Measurements from ENCODE around the gene BTBD16.

The BTBD16 gene

DNA sequence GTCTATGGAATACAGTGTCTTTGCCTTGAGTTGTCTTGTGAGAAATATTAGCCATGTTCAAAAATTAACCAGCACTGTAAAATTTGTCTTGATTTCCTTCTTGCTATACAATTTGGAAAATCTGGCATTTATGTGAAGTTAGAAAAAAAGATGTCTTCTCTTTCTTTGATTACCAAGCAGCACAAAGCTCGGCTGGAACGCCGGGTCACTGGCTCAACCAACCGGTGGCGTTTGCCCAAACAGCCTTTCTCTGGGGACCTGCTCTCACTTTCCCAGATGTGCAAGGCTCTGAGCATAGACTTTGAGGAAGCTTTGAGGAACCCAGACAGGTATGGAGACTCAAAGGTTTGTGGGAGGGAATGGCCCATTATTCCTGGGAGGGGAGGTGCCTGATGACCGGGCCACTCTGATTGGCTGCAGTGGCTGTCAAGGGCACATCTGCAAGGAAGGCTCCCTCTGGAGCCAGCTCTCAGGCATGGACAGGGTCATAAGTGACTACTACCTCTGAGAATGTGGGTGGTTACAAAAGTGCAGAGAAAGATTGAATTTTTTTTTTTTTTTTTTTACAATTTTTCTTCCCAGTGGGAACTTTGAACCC, 5.6 kb downstream of the BTBD16 start:
- no peak for FAIRE-seq

GRCh38 chr10:122277526-122278136, 6.5 kb downstream of the BTBD16 start:
- no peak for FAIRE-seq

GRCh38 chr10:122279725-122280141, 8.6 kb downstream of the BTBD16 start:
- FAIRE-seq = no peak

GRCh38 chr10:122280156-122280555, 9.1 kb downstream of the BTBD16 start:
- no peak for FAIRE-seq

DNA sequence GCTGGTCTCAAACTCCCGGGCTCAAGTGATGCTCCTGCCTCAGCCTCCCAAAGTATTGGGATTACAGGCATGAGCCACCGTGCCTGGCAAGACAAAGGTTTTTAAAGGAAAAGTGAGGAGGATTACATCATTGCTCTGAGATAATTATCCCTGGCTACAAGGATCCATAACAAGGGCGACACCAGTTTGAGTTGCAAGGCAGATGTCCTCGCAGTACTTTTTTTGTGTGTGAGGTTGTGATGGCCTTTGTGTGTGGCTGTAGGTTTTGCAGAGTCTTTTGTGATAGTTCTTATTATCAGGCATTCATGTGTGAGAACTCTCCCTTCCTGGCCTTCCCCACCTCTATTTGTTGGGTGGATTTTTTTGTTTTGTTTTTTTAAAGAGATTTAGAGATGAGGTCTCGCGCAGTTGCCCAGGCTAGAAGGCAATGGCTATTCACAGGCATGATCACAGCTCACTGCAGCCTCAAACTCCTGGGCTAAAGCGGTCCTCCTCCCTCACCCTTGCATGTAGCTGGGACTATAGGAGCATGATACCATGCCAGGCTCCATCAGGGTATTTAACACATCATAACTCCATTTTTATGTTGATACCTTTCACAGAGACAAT, 10.0 kb downstream of the BTBD16 start:
- FAIRE-seq = no peak

DNA sequence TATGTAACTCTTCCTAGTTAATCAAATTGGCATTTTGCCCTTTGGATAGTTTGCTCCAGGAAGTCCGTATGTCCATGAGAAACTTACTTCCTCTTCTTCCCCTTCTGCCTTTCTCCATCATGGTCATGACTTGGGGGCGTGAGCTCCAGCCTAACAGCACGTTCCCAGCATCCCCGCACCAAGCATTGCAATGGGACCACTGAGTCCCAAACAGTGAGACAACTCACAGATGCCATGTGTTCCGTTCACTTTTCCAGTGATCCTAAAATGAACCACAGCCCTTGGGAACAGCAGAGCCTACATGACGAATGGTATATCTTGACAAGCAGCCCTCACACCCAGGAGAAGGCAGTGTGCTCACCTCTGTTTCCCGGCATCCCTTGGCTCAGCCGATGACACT, 10.7 kb downstream of the BTBD16 start:
- FAIRE-seq = no peak

DNA sequence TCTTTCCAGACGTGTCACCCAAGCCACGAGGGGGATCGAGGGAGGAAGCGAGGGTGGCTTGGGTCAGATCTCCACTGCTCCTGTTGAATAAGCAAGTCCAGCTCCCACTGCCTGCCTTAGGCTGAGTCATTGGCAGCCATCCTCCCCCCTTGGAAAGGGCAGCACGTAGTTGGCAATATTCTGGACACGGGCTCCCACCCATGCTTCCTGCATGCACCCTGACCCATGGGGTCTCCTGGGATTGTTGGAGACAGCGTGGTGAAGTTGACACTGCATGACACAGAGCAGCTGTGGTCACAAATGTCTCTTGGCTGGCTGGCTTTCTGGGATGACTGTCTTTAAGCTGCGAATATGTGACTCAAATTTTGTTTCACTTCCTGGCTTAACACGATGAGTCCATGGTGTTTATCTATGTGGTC, 11.2 kb downstream of the BTBD16 start:
- FAIRE-seq = no peak

GRCh38 chr10:122282909-122283308, 11.8 kb downstream of the BTBD16 start:
- FAIRE-seq = no peak

GRCh38 chr10:122285506-122286444, 14.7 kb downstream of the BTBD16 start:
- no peak for FAIRE-seq

- no peak for FAIRE-seq
These were observed 15.8 kb downstream of the BTBD16 start for GRCh38 chr10:122286867-122287266.

DNA sequence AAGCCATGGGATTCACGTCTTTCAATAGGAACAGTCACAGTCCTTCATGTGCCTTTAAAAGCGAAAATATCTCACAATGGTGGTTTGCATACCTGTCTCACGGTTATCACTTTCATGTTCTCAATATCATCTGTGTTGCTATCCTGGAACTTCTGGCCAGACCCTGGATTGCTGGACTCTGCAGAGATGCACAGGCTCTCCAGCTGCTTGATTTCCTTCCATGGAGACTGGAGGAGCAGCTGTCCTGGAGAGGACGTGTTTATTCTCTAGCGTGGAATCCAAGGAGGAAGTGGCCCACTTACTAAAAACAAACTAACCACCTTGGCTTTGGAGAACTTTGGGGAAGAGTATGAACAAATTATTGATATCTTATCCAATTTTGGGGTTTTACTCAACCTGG, 16.5 kb downstream of the BTBD16 start:
- FAIRE-seq = no peak

GRCh38 chr10:122288262-122288661, 17.2 kb downstream of the BTBD16 start:
- no peak for FAIRE-seq

GRCh38 chr10:122288917-122289316, 17.8 kb downstream of the BTBD16 start:
- no peak for FAIRE-seq

DNA sequence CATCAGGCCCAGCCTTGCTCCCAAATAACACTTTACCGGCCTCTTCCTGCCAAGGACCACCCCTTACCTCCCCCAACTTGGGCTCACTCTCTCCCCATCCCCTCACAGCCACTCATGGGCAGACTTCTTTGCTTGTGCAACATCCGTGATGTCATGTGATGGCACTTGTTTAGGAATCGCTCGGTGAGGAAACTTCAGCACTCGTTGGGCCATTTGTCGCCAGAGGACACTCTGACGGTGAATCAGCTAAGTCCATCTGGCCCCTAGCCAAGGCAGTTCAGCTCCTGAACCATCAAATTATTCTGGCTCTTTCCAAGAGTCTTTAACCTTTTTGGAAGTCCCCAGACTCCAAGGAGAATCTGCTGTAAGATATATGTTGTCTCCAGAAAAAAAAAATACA, 19.2 kb downstream of the BTBD16 start:
- FAIRE-seq = no peak

- no peak for FAIRE-seq
These were observed 19.9 kb downstream of the BTBD16 start for GRCh38 chr10:122290833-122291532.

- no peak for FAIRE-seq
These were observed 20.6 kb downstream of the BTBD16 start for GRCh38 chr10:122291739-122292138.

- FAIRE-seq = no peak
These were observed 21.3 kb downstream of the BTBD16 start for GRCh38 chr10:122292376-122292775.

GRCh38 chr10:122293156-122293960, 22.3 kb downstream of the BTBD16 start:
- FAIRE-seq = no peak

DNA sequence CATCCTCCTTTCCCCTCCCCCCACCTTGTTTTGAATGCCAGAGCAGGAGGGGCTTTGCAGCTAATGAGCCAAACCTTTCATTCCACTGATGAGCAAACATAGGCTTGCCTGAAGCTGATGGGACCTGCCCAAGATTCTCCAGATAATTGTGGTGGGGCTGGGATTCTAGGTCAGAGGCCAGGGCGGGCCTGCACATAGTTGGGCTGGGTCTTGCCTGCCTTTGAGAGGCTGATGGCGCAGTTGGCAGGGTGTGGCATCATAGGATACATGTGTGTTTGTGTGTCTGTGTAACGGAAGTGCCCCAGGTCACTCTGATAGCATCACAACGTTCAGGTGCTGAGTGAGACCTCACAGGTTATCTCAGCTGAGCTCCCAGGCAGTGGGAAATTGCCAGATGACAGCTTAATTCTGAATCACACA, 22.9 kb downstream of the BTBD16 start:
- FAIRE-seq = no peak

DNA sequence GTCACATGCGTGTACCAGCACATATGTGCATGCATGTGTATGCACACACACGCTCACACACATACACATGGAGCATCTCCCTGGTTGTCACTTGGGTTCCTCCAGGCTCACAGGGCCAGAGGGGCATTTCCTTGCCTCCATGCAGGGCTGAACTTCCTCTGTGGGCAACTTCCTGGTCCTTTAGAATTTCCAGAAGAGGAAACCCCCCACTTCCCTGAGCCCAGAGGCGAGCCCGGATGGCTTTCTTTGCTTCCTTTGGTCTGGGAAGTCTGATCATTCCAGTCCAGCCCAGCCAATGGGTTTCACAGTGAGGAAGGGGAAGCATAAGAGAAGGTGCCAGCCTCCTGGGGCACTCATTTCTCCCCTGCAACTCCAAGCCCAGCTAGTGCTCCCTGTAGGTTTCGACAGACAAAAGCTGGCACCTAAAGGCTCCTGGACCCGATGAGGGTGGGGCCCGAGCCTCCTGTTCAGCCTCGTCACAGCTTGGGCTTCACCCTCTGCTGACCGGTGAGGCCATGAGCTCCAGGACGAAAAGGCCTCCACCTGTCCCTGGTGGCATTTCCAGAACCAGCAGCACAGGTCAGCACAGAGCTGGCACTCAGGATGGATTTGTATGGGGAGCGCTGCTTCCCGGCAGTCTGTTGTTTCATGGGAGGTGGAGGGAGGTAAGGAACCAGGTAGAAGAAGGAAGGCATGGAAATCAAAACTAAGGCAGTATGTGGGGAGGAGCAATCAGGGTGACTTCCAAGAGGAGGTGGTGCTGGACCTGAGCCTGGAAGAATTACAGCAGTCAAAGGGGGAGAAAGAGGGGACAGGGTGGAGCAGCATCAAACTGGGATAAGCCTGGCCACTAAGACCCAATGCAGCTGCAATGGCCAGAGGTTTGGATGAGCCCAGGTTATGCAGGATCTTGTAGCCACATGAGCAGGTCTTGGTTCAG, 23.7 kb downstream of the BTBD16 start:
- FAIRE-seq = no peak

- FAIRE-seq = no peak
These were observed 24.3 kb downstream of the BTBD16 start for GRCh38 chr10:122295451-122295809.

All from G401.6 (cell line).